HS-5 (cell line): Measurements from ENCODE around the gene LYST.
A peak's percentile ranks its signal among the peaks of the same experiment; 100 is the strongest.

Experiments used
- DNase-seq: peaks from one replicate; pipeline ENCODE4 v3.0.0-alpha.2; 2012; ENCODE audit warnings: low read depth

LYST gene

GRCh38 chr1:235720544-235720943 lies 146.2 kb downstream of the LYST start:
- peak; percentile 32 for DNase-seq

GRCh38 chr1:235714205-235714897 lies 152.4 kb downstream of the LYST start:
- DNase-seq, result no peak

- no peak for DNase-seq
These were observed 153.9 kb downstream of the LYST start for GRCh38 chr1:235712812-235713211.

GRCh38 chr1:235710687-235711086 lies 156.0 kb downstream of the LYST start:
- no peak for DNase-seq

GRCh38 chr1:235709018-235709417 lies 157.7 kb downstream of the LYST start:
- DNase-seq, result no peak

GRCh38 chr1:235708390-235708962 lies 158.2 kb downstream of the LYST start:
- DNase-seq, result peak; percentile 65

- DNase-seq, result peak; percentile 67
These were observed 163.2 kb downstream of the LYST start for GRCh38 chr1:235703506-235703905.

GRCh38 chr1:235702412-235702811 lies 164.3 kb downstream of the LYST start:
- no peak for DNase-seq

- no peak for DNase-seq
These were observed 169.2 kb downstream of the LYST start for GRCh38 chr1:235697508-235697907.

GRCh38 chr1:235689356-235689755 lies 177.3 kb downstream of the LYST start:
- no peak for DNase-seq

GRCh38 chr1:235688096-235688495 lies 178.6 kb downstream of the LYST start:
- no peak for DNase-seq

- DNase-seq, result no peak
These were observed 183.1 kb downstream of the LYST start for GRCh38 chr1:235683653-235684052.

- no peak for DNase-seq
These were observed 184.5 kb downstream of the LYST start for GRCh38 chr1:235682216-235682615.

GRCh38 chr1:235679644-235680043 lies 187.1 kb downstream of the LYST start:
- DNase-seq, result no peak

- DNase-seq, result no peak
These were observed 187.7 kb downstream of the LYST start for GRCh38 chr1:235679005-235679404.

GRCh38 chr1:235675152-235675890 lies 191.4 kb downstream of the LYST start:
- no peak for DNase-seq

GRCh38 chr1:235673981-235674380 lies 192.7 kb downstream of the LYST start:
- no peak for DNase-seq

GRCh38 chr1:235671992-235672391 lies 194.7 kb downstream of the LYST start:
- no peak for DNase-seq

GRCh38 chr1:235670157-235670776 lies 196.4 kb downstream of the LYST start:
- no peak for DNase-seq

- DNase-seq, result no peak
These were observed 197.4 kb downstream of the LYST start for GRCh38 chr1:235669277-235669676.

- no peak for DNase-seq
These were observed 203.1 kb downstream of the LYST start for GRCh38 chr1:235663628-235664027.

- no peak for DNase-seq
These were observed 205.1 kb downstream of the LYST start for GRCh38 chr1:235661568-235661967.
